Tibial nerve (tissue), 3 donors: Measurements from ENCODE around the gene METTL2A.
"Not testable (repeated sequence)": the region's sequence is repeated elsewhere in the genome, so short reads cannot be mapped to it uniquely, and the experiment has no call there.

ENCODE experiments used
- POLR2A ChIP-seq, 2 donors: fragments of 450-650 bp; IDR thresholded peaks; one replicate each; pipeline ENCODE4 v1.6.1; 2017; ENCODE audit warnings: antibody characterized with exemption in 2 of 2, mild to moderate bottlenecking in 2 of 2, moderate library complexity in 2 of 2
- TF ChIP-seq, protein P1 (sequence below), 5 experiments: fragments of 200-600 bp in 3 of 5; fragments of 450-650 bp in 2 of 5; sonication (generic) in 3 of 5; IDR thresholded peaks; one replicate each; pipeline ENCODE4 v1.5.1; 2016 to 2019; ENCODE audit warnings: antibody characterized with exemption in 5 of 5, mild to moderate bottlenecking in 3 of 5, moderate library complexity in 2 of 5

DNA sequence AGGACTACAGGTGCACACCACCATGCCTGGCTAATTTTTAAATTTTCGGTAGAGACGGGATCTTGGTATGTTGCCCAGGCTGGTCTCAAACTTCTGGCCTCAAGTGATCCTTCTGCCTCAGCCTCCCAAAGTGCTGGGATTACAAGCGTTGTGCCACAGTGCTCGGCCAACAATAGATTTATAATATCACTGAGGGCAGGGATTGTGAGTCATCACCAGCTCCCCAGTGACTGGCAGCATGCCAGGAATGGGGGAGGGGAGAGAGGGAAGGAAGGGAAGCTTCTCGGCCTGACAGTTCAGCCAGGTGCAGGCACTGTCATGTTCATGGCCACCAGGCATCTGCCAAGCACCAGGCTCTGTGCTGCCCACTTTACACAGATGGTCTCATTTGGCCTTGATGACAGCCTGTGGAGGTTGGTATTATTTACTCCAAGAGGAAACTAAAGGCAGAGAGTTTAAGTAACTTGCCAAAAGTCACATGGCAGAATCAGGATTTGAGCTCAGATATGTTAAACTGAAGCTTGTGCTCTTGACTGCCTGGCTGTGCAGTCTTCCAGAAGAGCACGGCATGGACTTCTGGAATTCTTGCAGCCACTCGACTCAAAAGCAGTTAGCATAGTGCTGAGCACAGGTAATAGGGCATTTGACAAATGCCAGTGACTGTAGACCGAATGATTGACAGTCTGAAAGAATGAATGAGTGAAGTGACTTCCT lies 47.1 kb downstream of the METTL2A start:
- TF ChIP-seq, protein P1, sequence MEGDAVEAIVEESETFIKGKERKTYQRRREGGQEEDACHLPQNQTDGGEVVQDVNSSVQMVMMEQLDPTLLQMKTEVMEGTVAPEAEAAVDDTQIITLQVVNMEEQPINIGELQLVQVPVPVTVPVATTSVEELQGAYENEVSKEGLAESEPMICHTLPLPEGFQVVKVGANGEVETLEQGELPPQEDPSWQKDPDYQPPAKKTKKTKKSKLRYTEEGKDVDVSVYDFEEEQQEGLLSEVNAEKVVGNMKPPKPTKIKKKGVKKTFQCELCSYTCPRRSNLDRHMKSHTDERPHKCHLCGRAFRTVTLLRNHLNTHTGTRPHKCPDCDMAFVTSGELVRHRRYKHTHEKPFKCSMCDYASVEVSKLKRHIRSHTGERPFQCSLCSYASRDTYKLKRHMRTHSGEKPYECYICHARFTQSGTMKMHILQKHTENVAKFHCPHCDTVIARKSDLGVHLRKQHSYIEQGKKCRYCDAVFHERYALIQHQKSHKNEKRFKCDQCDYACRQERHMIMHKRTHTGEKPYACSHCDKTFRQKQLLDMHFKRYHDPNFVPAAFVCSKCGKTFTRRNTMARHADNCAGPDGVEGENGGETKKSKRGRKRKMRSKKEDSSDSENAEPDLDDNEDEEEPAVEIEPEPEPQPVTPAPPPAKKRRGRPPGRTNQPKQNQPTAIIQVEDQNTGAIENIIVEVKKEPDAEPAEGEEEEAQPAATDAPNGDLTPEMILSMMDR (IDR thresholded peaks at IDR 0.05) = not testable (repeated sequence)
- not testable (repeated sequence) for TF ChIP-seq POLR2A (IDR thresholded peaks at IDR 0.05)
